ENCODE results near the gene CASP3. TPM values are rescaled to one million over a fixed set of nuclear protein-coding genes. Genes with fewer than 3 reads are reported as not detected.
"Not testable (repeated sequence)": the region's sequence is repeated elsewhere in the genome, so short reads cannot be mapped to it uniquely, and the experiment has no call there.

The CASP3 gene
- polyA plus RNA-seq, 4 donors: 28.3 to 40.8 (median 34.4) TPM

DNA sequence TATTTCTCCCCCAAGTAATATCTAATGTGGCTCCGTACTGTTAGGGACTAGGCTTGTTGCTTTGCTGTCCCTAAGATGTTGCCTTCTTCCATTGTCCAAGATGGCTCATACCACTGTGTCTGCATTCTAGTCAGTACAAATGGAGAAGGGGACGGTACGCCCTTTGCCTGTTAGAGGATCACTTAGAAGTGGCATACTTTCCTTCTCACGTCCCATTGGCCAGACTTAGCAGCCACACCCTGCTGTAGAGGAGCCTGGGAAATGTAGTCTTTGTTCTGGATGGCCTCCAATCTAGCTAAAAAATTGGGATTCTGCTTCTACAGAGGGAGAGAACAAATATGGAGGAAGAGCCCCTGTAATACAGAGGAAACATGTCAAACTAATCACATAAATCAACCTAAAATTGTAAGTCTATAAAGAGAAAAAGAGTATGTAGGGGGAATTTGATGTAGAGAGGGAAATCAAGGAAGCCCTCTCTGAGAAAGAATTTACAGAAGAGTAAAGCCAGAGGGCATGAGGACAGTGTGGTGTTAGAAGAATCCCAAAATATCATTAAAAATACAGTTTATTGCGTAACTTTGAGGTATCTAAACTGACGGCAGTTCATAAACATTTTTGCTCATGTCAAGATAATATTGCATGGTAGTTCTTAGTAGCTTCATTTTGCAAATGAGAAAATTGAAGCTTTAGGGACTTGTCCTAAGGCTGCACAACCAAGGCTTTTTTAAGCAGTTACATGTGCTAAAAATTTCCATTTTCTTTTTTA is 15.4 kb upstream of the CASP3 start:
- no peak for DNase-seq (ENCODE audit: low read depth in 4 of 4, low spot score in 3 of 4)

DNA sequence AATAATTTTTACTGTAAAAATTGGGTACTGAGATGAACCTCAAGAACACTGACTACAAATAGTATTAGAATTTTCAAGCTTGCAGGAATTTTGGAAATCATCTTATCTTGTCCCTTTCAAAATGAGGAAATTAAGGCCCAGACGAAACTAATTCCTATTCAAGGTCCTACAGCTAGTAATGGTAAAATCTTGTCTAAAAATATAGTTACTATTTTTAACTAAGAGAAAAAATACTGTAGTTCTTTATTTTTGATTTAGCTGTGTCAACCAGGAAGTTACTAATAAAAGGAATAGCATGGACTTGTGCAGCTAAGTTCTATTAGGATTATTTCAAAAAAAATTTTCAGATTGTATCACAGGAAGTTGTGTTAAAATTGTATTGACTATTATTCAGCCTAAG is 13.0 kb upstream of the CASP3 start:
- DNase-seq (ENCODE audit: low read depth in 4 of 4, low spot score in 3 of 4): no peak

DNA sequence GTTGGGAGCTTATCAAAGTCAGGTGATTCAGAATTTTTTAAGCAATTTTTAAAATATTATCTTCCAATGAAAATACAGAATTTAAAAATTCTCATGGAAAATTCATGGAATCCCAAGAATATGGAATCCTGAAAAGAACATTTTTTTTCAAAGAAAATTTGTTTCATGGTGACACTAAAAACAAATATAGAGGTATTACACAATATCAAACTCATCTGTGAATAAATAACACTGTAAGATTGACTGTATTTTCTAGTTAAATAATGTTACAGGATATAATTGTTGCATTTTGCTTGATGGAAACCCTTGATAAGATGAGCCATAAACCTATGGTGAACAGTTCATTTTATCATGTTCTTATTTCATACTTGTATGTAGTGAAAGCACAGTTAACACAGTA is 11.7 kb upstream of the CASP3 start:
- DNase-seq (ENCODE audit: low read depth in 4 of 4, low spot score in 3 of 4): no peak

DNA sequence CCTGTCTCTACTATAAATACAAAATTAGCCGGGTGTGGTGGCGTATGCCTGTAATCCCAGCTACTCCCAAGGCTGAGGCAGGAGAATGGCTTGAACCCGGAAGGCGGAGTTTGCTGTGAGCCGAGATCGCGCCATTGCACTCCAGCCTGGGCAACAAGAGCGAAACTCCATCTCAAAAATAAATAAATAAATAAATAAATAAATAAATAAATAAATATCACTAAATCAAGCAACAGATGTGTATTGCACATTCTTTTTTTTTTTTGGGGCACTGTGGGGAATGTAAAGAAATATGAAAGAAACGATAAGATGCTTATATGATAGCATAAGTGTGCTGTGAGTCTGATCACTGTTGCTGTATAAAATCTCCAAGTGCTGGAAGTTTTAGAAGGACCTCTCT is 8.6 kb upstream of the CASP3 start:
- not testable (repeated sequence) for DNase-seq (ENCODE audit: low read depth in 4 of 4, low spot score in 3 of 4)

DNA sequence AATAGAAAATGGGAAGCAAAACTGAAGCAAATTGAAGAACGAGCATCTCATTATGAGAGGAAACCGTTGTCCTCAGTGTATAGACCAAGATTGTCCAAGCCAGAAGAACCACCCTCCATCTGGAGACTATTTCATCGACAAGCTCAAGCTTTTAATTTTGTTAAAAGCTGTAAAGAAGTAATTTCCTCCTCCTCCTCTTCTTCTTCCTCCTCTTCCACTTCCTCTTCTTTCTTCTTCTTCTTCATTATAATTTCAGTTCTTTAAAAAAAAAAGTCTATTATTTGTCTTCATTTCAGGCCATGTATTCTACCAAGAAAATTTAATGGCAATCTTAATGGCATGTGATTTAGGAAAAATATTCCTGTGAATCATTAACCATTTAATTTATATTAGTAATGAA is 7.9 kb upstream of the CASP3 start:
- no peak for DNase-seq (ENCODE audit: low read depth in 4 of 4, low spot score in 3 of 4)

DNA sequence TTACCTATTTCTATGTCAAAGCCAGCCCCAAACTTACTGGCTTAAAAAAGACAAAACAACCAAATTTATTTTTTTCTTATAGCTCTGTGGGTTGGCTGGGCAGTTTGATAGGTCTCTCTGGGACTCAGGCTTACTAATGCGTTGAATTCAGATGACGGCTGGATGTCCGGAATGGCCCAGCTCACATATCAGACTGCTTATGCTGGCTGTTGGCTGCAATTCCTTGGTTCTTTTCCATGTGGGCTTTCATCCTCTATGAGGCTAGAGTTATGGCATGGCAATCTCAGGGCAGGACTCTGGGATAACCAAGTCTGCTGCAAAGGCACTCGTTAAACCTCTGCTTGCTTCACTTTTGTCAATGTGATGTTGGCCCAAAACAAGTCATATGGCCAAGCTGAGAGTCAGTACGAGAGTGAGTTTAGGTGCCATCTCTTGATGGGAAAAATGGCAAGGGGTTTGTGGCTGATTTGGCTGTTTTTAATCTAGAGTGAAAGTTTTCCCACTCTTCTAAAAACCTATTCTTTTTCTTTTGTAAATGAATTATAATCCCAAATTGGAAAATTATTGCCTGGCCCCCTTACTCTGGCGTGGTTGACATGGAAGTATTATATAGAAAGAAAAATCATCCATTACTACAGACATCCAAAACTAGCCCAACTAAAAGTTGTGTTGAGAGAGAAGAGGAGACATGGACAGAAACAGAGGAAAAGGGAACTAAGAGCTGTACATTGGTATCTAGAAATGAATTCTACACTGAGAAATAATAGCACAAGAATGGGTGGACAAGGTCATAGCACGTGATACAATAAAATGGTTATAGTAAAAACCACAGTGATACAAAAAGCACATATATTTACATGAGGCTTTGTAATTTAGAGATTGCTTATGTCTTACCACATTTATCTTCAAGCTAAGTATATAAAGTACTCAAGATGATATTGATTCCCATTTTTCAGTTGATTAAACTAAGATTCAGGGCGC is 6.9 kb upstream of the CASP3 start:
- no peak for DNase-seq (ENCODE audit: low read depth in 4 of 4, low spot score in 3 of 4)

DNA sequence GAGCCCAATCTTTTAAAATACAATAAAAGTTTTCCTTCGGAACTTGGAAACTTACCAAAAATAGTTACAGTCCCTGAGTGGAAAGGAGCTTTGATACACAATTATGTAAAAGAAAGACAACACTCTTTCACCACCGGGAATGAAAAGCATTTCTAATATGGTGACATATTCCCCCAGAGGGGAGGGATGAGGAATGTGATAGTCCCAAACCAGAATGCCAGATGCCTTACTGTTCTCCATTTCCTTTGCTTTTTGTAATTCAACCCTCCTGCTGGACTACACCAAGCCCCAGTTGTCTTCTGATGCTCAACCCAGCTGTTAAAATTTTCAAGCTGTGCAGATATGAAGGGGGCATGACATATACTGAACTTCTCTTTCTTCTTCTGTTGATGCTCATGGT is 4.4 kb upstream of the CASP3 start:
- no peak for DNase-seq (ENCODE audit: low read depth in 4 of 4, low spot score in 3 of 4)

DNA sequence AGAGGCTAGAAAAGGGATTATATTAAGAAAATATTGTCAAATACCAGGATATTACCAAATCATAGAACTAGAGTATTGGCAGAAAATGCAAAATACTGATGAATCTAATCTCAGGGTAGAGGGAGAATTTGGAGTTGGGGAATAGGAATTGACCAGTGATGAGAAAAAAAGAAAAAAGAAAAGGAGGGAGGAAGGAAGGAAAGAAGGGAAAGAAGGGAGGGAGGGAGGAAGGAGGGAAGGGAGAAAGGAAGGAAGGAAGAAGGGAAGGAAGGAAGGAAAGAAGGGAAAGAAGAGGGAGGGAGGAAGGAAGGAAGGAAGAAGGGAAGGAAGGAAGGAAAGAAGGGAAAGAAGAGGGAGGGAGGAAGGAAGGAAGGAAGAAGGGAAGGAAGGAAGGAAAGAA is 3.4 kb upstream of the CASP3 start:
- not testable (repeated sequence) for DNase-seq (ENCODE audit: low read depth in 4 of 4, low spot score in 3 of 4)

DNA sequence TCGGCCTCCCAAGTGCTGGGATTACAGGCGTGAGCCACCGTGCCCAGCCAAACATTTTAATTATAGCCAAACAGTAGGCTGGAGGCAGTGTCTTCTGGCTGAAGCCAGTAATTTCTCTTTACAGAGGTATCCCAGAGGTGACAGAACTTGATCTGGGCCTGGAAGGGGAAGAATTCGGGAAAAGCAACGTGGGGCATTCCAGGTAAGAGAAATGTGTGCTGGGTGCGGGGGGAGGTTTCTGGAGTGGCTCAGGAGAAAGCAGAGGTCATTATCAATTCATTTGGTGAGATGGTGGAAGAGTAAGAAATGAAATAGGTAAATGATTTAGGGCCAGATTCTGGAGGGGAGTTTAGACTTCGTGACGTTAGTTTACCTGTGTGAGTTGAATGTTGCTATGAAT is 2.7 kb upstream of the CASP3 start:
- no peak for DNase-seq (ENCODE audit: low read depth in 4 of 4, low spot score in 3 of 4)

DNA sequence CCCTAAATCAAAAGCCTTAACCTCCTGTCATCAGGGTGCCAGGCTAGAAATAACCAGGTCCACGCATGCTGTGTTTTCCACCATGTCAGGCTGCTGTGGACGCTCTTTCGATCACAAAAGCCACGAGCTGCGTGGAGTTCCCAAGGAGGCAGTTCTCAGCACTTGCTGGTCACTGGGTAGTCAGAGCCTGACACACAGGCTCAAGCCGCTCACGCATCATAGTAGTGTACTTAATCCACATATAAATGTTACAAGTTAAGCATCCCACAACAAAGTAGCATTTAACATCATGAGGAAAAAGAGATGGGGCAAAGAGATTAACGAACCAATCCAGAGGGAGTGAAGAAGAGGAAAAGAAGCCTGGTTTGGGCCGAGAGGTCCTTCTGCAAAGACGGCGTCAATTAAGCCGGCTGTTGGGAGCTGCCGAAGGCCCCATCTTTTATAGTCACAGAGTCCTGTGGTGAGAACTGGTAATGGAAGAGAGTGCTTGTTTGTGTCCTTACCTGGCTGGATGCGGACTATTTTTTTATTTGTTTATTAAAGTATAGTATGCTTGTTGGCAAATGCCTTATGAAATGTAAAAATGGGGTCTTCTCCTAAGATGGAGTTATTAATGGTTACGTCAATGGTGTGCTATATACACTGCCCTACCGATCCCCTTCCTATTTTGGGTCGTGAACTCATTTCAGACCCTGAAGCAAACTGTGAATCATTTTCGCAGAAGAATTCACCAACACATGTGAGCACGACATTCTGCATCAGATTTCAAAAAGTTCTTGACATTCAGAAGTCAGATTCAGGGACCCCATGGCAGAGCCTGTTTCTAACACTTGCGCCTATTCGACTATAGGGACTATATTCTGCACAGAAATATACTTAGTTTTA is 966 bp upstream of the CASP3 start:
- DNase-seq (ENCODE audit: low read depth in 4 of 4, low spot score in 3 of 4): peak; percentile 24 to 53 (median 34)

DNA sequence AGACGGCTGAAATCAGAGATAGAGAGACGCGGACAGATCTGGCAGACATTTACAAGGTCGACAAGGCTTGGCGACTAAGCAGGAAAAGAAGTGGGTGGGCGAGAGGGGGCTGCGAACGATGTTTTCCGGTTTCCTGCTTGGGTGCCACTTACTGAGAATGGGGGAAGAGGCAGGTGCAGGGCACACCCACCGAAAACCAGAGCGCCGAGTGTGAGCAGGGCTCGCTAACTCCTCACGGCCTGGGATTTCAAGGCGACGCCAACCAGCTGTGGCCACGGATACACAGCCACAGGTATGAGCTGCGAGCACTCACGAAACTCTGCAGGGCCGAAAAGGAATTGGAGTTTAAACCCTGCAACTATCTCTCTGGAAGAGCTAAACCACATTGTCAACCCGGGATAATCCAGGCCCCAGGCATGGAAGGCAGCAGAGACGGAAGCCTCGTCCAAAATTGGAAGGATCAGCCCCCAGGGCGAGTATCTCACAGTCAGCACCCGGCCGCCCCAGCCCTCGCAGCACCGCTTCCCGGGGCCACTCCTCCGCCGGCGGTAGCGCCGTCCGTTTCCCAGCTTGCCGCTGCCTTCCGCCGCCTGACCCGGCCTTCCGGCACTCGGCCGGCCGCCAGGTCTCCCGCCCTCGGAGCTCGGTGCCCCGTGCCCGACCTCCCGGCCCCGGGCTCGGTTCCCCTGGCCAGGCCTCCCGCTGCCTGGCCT is 778 bp downstream of the CASP3 start:
- peak; percentile 24 to 46 (median 28) for DNase-seq (ENCODE audit: low read depth in 4 of 4, low spot score in 3 of 4)

DNA sequence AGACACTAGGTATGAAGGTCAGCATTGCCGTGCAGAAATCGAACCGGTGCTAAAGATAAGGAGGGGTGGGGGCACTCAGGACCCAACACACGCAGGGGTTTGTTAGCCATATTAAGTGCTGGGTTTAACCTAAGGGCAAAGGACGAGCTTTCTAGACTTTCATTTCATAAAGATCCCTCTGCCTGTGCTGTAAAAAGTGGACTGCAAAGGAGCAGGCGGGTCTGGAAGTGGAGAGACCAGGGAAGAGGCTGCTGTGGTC is 1.3 kb downstream of the CASP3 start:
- DNase-seq (ENCODE audit: low read depth in 4 of 4, low spot score in 3 of 4): no peak

DNA sequence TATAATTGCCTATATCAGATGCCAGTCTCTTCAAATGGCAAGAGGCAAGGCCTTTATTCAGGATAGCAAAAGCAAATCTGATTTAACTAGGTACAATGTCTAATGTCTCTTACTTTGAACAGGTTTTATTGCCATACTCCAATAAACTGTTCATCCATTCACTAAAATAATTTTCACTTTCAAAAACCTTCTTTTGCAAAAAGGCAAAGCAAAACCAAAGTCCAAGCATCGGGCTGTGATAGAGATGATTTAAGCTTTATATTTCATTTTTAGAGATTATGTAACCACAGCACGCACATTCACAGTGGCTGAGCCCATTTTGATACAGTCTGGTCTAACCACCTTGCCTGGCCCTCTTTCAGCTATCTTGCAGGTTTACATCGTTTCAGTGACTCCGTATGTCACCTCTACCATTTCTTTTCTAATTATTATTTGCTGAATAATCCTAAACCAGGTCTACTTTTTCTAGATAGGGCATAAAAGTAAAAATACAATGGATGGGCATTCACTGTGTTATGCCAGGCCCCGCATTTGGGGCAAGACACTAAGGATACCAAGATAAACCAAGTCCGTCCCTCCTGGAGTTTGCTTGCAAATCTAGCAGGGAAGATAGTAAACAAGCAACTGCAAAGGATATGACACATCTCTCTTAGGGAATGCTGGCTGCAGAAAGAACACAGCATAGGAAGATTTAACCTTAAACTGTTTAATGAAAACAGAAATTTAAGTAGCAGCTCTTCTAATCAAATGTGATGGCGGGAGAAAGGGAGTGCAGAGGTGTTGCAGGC is 1.8 kb downstream of the CASP3 start:
- DNase-seq (ENCODE audit: low read depth in 4 of 4, low spot score in 3 of 4): no peak

DNA sequence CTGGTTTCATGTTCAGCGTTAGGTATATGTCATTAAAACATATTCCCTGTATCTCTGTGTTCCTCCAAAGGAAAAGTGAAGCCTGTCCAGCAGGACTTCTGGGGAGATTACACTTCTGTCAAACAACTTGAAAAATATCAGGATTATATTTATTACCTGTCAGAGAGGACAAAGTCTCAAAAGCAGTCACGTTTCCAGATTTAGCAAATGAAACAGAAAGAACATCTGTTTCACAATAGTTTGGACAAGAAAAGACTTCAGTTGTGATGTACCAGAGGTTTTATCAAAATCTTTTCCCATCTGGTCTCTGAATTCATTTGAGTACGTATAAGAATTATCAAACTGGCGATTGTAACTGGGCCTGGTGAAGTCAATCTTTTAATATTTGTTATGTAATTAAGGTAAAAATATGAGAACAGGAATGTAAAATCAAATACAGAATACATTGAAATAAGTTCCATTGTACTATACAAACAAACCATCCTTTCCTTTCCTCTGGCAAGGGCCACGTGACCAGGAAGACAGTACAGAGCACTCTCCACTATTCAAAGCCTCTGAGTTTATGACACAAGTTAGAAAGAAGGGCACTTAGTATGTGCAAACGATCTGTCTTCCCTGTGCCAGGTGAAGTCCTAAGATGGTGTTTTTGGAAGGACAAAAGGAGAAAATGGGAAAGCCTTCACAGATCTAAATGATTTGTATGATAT is 3.2 kb downstream of the CASP3 start:
- DNase-seq (ENCODE audit: low read depth in 4 of 4, low spot score in 3 of 4): no peak

DNA sequence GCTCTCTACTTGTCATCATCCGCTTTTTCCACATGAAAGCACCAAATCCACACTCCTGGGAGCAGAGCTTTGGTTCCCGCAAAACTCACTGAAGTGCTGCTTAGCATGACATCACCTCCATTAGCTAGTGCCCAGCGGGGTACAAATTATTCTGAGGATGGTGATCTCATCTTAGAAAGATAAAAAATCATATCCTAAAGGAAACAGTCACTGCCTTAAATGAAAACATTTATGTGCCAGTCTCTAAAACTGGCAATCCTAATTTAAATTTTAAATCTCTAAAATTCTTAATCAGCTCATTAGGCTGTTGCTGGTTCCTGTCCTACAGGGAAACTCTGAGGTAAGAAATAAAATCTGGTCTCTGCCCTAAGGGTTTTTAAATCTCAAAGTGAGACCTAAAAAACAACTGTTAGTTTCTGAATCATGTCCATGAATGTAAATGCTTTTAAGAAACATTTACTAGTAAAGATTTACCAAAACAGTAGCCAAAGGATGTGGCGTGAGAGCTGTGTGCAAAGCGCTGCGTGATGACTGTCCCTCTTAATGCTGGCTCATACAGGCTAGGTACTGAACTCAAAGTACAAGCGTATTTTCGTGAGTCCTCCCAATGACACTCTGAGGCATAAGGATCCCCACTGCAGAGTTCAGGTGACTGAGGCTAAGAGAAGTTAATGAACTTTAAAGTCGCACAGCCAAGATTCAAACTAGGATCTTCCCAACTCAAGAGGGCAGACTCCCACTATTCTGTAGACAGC is 4.5 kb downstream of the CASP3 start:
- DNase-seq (ENCODE audit: low read depth in 4 of 4, low spot score in 3 of 4): no peak

DNA sequence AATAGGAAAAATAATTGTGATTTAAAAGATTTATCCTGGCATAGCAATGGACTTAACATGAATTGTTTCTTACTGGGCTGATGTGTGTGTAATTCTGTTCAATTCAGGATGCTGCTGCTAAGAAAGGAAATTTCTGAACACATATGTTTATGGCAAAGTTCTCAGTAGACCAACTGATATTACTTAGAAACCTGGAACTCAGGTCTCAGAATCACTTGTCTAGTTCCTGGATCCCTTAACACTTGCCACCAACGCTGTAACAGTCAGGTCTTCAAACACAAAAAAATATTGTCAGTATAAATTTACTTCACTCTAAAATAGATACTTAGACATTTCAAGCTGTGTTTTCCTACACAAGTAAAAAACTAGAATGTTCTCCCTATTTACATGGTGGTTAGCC is 5.5 kb downstream of the CASP3 start:
- DNase-seq (ENCODE audit: low read depth in 4 of 4, low spot score in 3 of 4): no peak

DNA sequence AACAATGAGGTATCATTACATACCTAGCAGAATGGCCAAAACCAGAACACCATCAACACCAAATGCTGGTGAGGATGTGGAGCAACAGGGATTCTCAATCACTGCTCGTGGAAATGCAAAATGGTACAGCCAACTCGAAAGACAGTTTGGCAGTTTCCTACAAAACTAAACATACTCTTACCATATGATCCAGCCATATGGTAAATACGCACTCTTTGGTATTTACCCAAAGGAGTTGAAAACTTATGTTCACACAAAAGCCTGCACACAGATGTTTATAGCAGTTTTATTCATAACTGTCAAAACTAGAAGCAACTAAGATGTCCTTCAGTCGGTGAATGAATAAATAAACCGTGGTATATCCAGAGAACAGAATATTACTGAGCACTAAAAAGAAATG is 7.8 kb downstream of the CASP3 start:
- DNase-seq (ENCODE audit: low read depth in 4 of 4, low spot score in 3 of 4): no peak

DNA sequence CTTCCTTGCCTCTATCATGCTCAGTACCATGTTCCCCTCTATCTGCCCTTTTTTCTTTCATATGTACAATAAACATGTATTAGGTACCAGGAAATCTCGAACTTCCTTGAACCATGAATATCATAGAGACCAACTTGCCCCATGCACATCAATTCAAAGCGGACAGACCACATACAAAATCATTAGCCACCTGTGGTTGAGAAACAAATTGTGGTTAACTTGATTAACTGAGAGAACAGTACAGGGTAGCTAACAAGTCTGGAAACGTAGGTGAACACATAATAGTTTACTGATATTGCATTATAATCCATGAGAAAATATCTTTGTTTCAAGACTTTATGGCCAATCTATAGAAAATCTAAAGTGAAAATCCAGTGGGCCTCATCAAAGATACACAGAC is 8.2 kb downstream of the CASP3 start:
- DNase-seq (ENCODE audit: low read depth in 4 of 4, low spot score in 3 of 4): no peak

Measured in left renal pelvis (tissue), 4 donors.